GM19238 (cell line): Measurements from ENCODE around the gene HIC2.
"Not testable (repeated sequence)": the region's sequence is repeated elsewhere in the genome, so short reads cannot be mapped to it uniquely, and the experiment has no call there.

ENCODE experiments used
- DNase-seq: peaks from one replicate; pipeline ENCODE4 v3.0.0; 2011; ENCODE audit warnings: low spot score; ENCODE audit not compliant: insufficient read length

Gene HIC2

DNA sequence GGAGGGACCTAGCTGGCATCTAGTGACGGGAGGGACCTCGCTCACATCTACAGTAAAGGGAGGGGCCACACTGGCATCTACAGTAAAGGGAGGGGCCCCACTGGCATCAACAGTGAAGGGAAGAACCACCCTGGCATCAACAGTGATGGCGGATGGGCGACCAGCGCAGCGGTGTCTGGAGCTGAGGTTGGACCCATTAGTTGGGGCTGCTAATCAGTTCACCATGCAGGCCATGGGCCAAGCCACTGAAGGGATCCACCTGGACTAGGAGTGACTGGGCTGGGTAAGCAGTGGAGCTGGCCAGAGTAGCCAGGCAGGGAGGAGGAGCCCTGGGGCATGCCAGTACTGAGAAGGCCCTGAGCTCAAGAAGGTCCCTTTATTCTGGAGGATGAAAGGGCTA lies 73.4 kb downstream of the HIC2 start:
- not testable (repeated sequence) for DNase-seq

DNA sequence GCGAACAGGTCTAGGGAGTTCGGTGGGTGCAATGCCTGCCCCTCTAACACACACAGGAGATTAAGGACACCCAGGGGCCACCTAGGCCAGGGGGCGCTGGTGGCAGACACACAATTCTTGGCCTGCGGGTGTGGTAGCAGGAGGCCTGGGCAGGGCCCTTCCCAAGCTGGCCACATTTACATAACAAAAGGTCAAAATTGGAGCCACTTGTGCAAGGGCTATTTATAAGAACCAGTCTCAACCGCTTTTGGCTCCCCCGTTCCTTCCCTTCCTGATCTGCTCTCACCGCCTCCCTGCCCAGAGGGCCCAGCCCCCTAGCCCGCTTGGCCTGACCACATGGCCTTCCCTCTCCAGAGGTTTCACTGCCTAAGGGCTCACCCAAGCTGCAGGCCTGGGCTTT lies 75.1 kb downstream of the HIC2 start:
- DNase-seq, result not testable (repeated sequence)

DNA sequence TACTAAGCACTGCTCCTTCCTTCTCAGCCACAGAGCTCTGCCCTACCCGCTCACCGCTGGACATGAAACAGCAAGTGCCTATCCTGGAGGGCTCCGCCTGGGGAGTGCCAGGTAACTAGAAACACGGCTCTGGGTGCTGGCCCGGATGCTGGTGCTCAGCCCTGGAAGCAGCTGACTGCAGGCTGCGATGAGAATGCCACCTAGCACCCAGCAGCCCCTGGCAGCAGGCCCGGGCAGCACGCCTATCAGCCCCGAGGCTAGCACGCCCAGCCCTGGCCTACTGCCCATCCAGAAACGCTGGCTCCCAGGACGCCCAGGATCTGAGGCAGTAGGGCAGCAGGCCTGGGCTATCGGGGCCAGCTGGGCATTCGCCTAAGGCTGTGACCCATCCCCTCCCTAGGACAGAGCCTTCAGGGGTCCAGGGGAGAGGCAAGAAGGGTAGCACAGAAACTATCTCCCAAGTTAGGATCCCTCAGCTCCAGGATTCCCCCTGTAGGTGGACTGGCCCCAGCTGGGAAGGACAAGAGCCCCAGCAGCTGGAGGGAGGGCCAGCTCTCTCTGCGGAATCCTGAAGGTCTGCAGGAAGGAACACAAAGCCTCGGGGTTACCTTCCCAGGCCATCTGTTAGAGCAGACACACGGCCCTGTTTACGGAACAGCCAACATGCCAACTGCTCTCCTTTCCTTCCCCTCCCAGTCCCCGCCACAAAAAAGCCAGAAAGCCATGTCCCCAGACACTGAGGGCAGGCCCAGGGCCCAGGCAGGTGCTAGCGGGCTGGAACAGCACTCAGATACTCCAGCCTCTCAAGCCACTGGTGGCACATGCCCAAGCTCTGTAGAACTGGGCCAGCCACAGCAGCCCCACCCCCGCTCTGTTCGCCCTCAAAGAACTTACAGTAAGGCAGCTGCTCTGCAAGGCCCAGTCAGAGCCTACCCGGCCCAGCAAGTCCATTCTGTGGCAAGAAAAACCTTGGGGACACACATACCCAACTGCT lies 76.9 kb downstream of the HIC2 start:
- DNase-seq, result not testable (repeated sequence)

DNA sequence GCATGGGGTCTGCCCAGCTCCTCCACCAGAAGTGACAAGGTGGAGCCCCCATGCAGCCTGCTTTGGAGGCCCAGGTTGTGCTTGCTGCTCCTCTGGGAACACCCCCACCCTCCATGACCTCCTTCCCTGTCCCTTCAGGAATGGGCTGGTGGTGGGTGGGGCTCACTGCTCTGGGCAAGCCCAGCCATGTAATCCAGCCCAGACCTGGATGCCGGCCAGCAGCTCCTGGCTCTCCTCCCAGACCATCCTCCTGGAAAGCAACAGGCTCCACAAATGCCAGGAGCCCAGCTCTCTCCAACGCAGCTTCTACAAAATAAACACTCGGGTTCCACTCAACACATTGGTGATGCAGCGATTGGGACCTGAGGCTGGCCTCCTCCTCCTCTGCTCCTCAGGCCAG lies 80.8 kb downstream of the HIC2 start:
- DNase-seq, result not testable (repeated sequence)

DNA sequence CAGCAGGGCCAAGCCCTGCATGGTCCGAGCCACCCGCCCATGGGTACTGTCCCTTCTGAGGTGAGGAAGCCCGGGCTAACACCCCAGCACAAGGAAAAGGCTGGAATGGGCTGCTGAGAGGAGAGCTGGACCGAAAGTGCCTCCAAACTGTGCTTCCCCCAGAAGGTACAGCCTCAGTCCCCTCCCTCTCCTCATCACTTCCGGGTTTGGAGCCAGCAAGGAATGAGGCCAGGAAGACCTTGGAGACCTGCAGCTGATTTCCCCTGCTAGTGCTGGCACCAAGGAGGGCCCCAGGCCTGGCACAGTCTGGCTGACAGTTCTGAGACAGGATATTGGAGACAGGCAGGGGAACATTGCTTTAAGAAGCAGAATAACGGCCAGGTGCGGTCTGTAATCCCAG lies 81.3 kb downstream of the HIC2 start:
- not testable (repeated sequence) for DNase-seq

DNA sequence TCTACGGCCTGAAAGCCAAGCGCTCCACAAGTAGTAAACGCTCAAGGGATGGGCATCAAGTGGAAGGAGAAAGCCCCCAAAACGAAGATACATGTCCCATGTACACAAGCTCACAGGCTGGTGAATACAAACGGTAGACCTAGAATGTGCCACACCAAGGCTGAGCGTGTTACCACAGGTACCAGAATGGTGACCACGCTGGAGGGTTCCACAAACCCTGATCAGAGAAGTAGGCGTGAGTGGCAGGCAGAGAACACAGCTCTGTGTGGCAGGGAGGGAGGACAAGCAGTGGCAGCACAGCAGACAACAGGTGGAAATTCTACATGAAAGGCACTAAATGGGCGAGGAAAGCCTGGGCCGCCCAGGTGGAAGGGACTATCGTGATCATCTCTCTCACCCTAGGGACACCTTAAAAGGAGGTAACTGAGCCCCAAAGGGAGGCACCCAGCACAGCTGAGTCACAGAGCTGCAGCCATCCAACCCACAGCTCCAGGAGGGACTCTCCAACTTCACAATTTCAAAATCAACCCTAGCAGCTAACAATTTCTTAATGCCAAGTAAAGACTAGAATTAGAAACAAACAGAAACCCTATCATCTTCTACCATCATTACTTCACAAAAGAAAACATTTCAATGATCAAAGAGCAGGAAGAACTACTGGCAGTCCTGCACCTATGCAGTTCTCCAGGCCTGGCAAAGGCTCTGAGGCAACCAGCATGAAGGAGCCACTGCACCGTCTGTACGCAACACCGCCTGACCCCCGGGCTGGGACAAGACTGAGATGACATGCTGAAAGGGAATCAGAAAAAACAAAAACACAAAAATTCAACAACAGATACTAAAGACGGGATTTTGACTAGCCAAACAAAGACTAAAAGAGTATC lies 82.7 kb downstream of the HIC2 start:
- not testable (repeated sequence) for DNase-seq
